H9 (cell line): ENCODE measurements around the gene BPTF. TPM values are rescaled to one million over a fixed set of nuclear protein-coding genes. Genes with fewer than 3 reads are reported as not detected.

Experiments used
- DNase-seq: peaks from one replicate; pipeline ENCODE4 v3.0.0-alpha.2; 2017
- H2AFZ ChIP-seq: one replicate; pipeline ENCODE4 v1.6.1; 2013; ENCODE audit warnings: mild to moderate bottlenecking, low read length, control low read depth, moderate library complexity
- H2AK5ac ChIP-seq: 2 replicates; pipeline ENCODE4 v1.6.1; 2013; ENCODE audit warnings: low read length, control low read depth, mixed read lengths; ENCODE audit not compliant: insufficient read length
- H2BK120ac ChIP-seq: one replicate; pipeline ENCODE4 v1.6.1; 2013; ENCODE audit warnings: low read depth, mild to moderate bottlenecking, low read length, control low read depth, inconsistent platforms; ENCODE audit not compliant: poor library complexity, severe bottlenecking
- H2BK12ac ChIP-seq: 2 replicates; pipeline ENCODE4 v1.6.1; 2013; ENCODE audit warnings: low read length, control low read depth, mixed read lengths, low read depth; ENCODE audit not compliant: insufficient read length
- H2BK15ac ChIP-seq: 2 replicates; pipeline ENCODE4 v1.6.1; 2013; ENCODE audit warnings: low read depth, low read length, control low read depth
- H2BK20ac ChIP-seq: one replicate; pipeline ENCODE4 v1.6.1; 2013; ENCODE audit warnings: low read depth, mild to moderate bottlenecking, low read length, control low read depth, inconsistent platforms; ENCODE audit not compliant: poor library complexity, severe bottlenecking
- H2BK5ac ChIP-seq: 2 replicates; pipeline ENCODE4 v1.6.1; 2013; ENCODE audit warnings: low read length, control low read depth, mixed read lengths; ENCODE audit not compliant: insufficient read length
- H3K14ac ChIP-seq: 2 replicates; pipeline ENCODE4 v1.6.1; 2013; ENCODE audit warnings: low read length, control low read depth; ENCODE audit not compliant: insufficient read depth
- H3K18ac ChIP-seq: 2 replicates; pipeline ENCODE4 v1.6.1; 2013; ENCODE audit warnings: low read depth, mild to moderate bottlenecking, mixed read lengths, low read length, control low read depth; ENCODE audit not compliant: insufficient read length
- H3K23ac ChIP-seq: 2 replicates; pipeline ENCODE4 v1.6.1; 2013; ENCODE audit warnings: low read length, control low read depth, mixed read lengths, low read depth; ENCODE audit not compliant: insufficient read length
- H3K23me2 ChIP-seq: 2 replicates; pipeline ENCODE4 v1.6.1; 2013; ENCODE audit warnings: low read depth, mild to moderate bottlenecking, mixed read lengths, low read length, control low read depth; ENCODE audit not compliant: insufficient read length, poor library complexity, severe bottlenecking
- H3K27ac ChIP-seq: 2 replicates; pipeline ENCODE4 v1.5.1; 2013; ENCODE audit warnings: low read length, control low read depth, mixed read lengths, low read depth; ENCODE audit not compliant: insufficient read length
- H3K27me3 ChIP-seq: 2 replicates; pipeline ENCODE4 v1.6.1; 2013; ENCODE audit warnings: low read length, control low read depth, inconsistent platforms; ENCODE audit not compliant: insufficient read depth
- H3K4ac ChIP-seq: 2 replicates; pipeline ENCODE4 v1.6.1; 2013; ENCODE audit warnings: low read depth, mild to moderate bottlenecking, control low read depth, inconsistent platforms, low read length, moderate library complexity
- H3K4me1 ChIP-seq: 2 replicates; pipeline ENCODE4 v1.6.1; 2013; ENCODE audit warnings: low read length, control low read depth, inconsistent platforms; ENCODE audit not compliant: insufficient read depth
- H3K4me2 ChIP-seq: 2 replicates; pipeline ENCODE4 v1.6.1; 2013; ENCODE audit warnings: low read length, control low read depth, mixed read lengths; ENCODE audit not compliant: insufficient read length, insufficient read depth
- H3K56ac ChIP-seq: 2 replicates; pipeline ENCODE4 v1.6.1; 2013; ENCODE audit warnings: low read depth, mild to moderate bottlenecking, mixed read lengths, low read length, control low read depth; ENCODE audit not compliant: insufficient read length
- H3K79me1 ChIP-seq: 2 replicates; pipeline ENCODE4 v1.6.1; 2013; ENCODE audit warnings: low read depth, mild to moderate bottlenecking, moderate library complexity, low read length, control low read depth, inconsistent platforms; ENCODE audit not compliant: insufficient read depth, poor library complexity, severe bottlenecking
- H3K79me2 ChIP-seq: 2 replicates; pipeline ENCODE4 v1.6.1; 2013; ENCODE audit warnings: low read length, control low read depth, inconsistent platforms; ENCODE audit not compliant: insufficient read depth
- H3K9ac ChIP-seq: 2 replicates; pipeline ENCODE4 v1.6.1; 2013; ENCODE audit warnings: low read length, control low read depth, mixed read lengths; ENCODE audit not compliant: insufficient read length; ENCODE audit errors: extremely low read depth
- H3K9me3 ChIP-seq: one replicate; pipeline ENCODE4 v1.6.1; 2013; ENCODE audit warnings: low read depth, low read length, inconsistent platforms; ENCODE audit not compliant: control insufficient read depth
- H3T11ph ChIP-seq: one replicate; pipeline ENCODE4 v1.6.1; 2013; ENCODE audit warnings: mild to moderate bottlenecking, low read length, control low read depth, inconsistent platforms
- H4K20me1 ChIP-seq: one replicate; pipeline ENCODE4 v1.6.1; 2013; ENCODE audit not compliant: control insufficient read depth, insufficient read length, insufficient read depth
- H4K5ac ChIP-seq: 2 replicates; pipeline ENCODE4 v1.6.1; 2013; ENCODE audit warnings: low read depth, mild to moderate bottlenecking, mixed read lengths, low read length, control low read depth; ENCODE audit not compliant: insufficient read length
- H4K8ac ChIP-seq: replicated peaks from 2 replicates; pipeline ENCODE4 v1.6.1; 2013; ENCODE audit warnings: low read length, control low read depth, mixed read lengths, low read depth; ENCODE audit not compliant: insufficient read length
- H4K91ac ChIP-seq: 2 replicates; pipeline ENCODE4 v1.6.1; 2013; ENCODE audit warnings: low read depth, mild to moderate bottlenecking, moderate library complexity, mixed read lengths, low read length, control low read depth; ENCODE audit not compliant: insufficient read length
- H3K27ac Mint-ChIP-seq, 3 experiments: 2 replicates in 2 of 3; 3 replicates in 1 of 3; pipeline ENCODE4 v1.8.0; 2020 to 2021; ENCODE audit warnings: mixed read lengths in 3 of 3, mild to moderate bottlenecking in 1 of 3, moderate library complexity in 1 of 3
- H3K27me3 Mint-ChIP-seq: 2 replicates; pipeline ENCODE4 v1.8.0; 2021; ENCODE audit warnings: low read depth, mild to moderate bottlenecking, moderate library complexity, mixed read lengths
- H3K36me3 Mint-ChIP-seq, 3 experiments: 2 replicates in 2 of 3; 3 replicates in 1 of 3; pipeline ENCODE4 v1.8.0; 2020 to 2021; ENCODE audit warnings: low read depth in 3 of 3, mixed read lengths in 3 of 3; ENCODE audit not compliant: insufficient read depth in 1 of 3
- H3K4me1 Mint-ChIP-seq, 2 experiments: 2 replicates each; pipeline ENCODE4 v1.8.0; 2020; ENCODE audit warnings: mixed read lengths in 2 of 2
- H3K4me3 Mint-ChIP-seq, 2 experiments: 2 replicates in 1 of 2; 3 replicates in 1 of 2; pipeline ENCODE4 v1.8.0; 2020 to 2021; ENCODE audit warnings: mild to moderate bottlenecking in 2 of 2, mixed read lengths in 2 of 2, moderate library complexity in 1 of 2
- H3K9me3 Mint-ChIP-seq, 2 experiments: 2 replicates in 1 of 2; 3 replicates in 1 of 2; pipeline ENCODE4 v1.8.0; 2020; ENCODE audit warnings: mild to moderate bottlenecking in 2 of 2, mixed read lengths in 2 of 2, moderate library complexity in 1 of 2
- WGBS: extraction: QIAGEN DNeasy Blood & Tissue Kit; methylation state at CpG from one replicate; pipeline ENCODE4 v1.1.7; 2013; ENCODE audit warnings: missing lambda C conversion rate, low lambda C conversion rate, mixed read lengths; ENCODE audit not compliant: insufficient read length; ENCODE audit errors: extremely low coverage; 5-methylcytosine and 5-hydroxymethylcytosine counted together
- total RNA-seq: library from RNA; stranded (reverse); gene quantifications from 2 replicates; pipeline ENCODE4 v1.2.1, GENCODE V29; 2021
- TF ChIP-seq, protein P1 (sequence below): fragments of 200-600 bp; sonication (generic); conservative IDR thresholded peaks from 3 replicates; pipeline ENCODE4 v1.8.0; 2021; ENCODE audit warnings: antibody characterized with exemption, mild to moderate bottlenecking

BPTF gene
- total RNA-seq, 1 experiment from 2014 or later = 203 TPM

DNA sequence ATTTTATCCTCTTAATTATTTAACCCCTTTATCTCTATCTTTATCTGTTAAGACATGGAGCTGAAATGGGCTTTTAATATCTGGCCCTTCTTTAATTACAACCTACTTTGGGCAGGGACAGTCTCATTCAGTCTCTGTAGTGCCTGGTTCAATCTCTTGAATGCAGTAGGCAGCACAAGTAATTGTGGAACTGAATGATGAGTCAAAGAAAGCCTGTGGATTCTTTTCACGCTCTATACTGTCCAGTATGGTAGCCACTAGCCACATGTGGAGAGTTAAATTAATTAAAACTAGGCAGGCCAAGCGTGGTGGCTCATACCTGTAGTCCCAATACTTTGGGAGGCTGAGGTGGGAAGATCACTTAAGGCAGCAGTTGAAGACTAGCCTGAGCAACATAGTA is 9.3 kb downstream of the BPTF start:
- Mint-ChIP-seq H3K4me3 (no peak overlapping the region), H3K27me3 (no peaks in the 10 kb centered on the region), H3K27ac (no peak overlapping the region), H3K9me3 (no peaks in the 10 kb centered on the region), H3K4me1 (peaks cover 28 to 39% of the 10 kb centered on the region in 2 experiments), H3K36me3 (peaks cover 0 to 14% (median 3%) of the 10 kb centered on the region in 3 experiments; a peak in 4 of 7 replicates)
- Histone ChIP-seq H3K56ac (no peak overlapping the region), H3K4me1 (no peaks in the 10 kb centered on the region; the same call in 1 of the 2 replicates), H2AFZ (no peak overlapping the region), H3K23me2 (no peaks in the 10 kb centered on the region), H3K79me1 (no peaks in the 10 kb centered on the region), H3K14ac (no peak overlapping the region), H3K4me2 (no peak overlapping the region), H3K79me2 (peaks cover 68% of the 10 kb centered on the region; the same call in 1 of the 2 replicates), H4K5ac (no peak overlapping the region), H3K27ac (no peak overlapping the region), H4K8ac (no peak overlapping the region), H4K91ac (no peak overlapping the region), H4K20me1 (peaks cover 3% of the 10 kb centered on the region), H3T11ph (no peak overlapping the region), H2BK120ac (no peak overlapping the region), H3K4ac (no peak overlapping the region), H3K18ac (no peak overlapping the region), H2AK5ac (no peak overlapping the region), H2BK12ac (no peak overlapping the region), H3K9me3 (no peaks in the 10 kb centered on the region), H2BK5ac (no peak overlapping the region), H3K23ac (no peak overlapping the region), H3K9ac (no peak overlapping the region), H3K27me3 (no peaks in the 10 kb centered on the region), H2BK20ac (no peak overlapping the region), H2BK15ac (no peak overlapping the region)
- no CpG with 5 or more reads among the region's 2 CpGs for WGBS
- TF ChIP-seq, protein P1, sequence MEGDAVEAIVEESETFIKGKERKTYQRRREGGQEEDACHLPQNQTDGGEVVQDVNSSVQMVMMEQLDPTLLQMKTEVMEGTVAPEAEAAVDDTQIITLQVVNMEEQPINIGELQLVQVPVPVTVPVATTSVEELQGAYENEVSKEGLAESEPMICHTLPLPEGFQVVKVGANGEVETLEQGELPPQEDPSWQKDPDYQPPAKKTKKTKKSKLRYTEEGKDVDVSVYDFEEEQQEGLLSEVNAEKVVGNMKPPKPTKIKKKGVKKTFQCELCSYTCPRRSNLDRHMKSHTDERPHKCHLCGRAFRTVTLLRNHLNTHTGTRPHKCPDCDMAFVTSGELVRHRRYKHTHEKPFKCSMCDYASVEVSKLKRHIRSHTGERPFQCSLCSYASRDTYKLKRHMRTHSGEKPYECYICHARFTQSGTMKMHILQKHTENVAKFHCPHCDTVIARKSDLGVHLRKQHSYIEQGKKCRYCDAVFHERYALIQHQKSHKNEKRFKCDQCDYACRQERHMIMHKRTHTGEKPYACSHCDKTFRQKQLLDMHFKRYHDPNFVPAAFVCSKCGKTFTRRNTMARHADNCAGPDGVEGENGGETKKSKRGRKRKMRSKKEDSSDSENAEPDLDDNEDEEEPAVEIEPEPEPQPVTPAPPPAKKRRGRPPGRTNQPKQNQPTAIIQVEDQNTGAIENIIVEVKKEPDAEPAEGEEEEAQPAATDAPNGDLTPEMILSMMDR = no peak
- no peak for DNase-seq
